SK-N-SH treated with all-trans-retinoic acid at 6 μM for 48 hours (cell line): ENCODE measurements around the gene MXRA8.

Source experiments
- CREB5 ChIP-seq: fragments of 250-450 bp; sonication (Bioruptor Pico); IDR thresholded peaks from 2 replicates; pipeline ENCODE4 v1.5.1; 2020; ENCODE audit warnings: low read depth, mild to moderate bottlenecking, moderate library complexity
- CSDC2 ChIP-seq: fragments of 250-450 bp; sonication (Bioruptor Pico); IDR thresholded peaks from 2 replicates; pipeline ENCODE4 v1.5.0; 2020; ENCODE audit warnings: mild to moderate bottlenecking, moderate library complexity
- ESRRG ChIP-seq: fragments of 250-450 bp; sonication (Bioruptor Pico); IDR thresholded peaks from 2 replicates; pipeline ENCODE4 v1.6.1; 2021; ENCODE audit warnings: mild to moderate bottlenecking
- GLIS3 ChIP-seq: fragments of 250-450 bp; sonication (Bioruptor Pico); IDR thresholded peaks from 2 replicates; pipeline ENCODE4 v1.5.0; 2020; ENCODE audit warnings: mild to moderate bottlenecking, moderate library complexity
- ISL1 ChIP-seq: fragments of 250-450 bp; sonication (Bioruptor Pico); IDR thresholded peaks from 2 replicates; pipeline ENCODE4 v2.1.2; 2022; ENCODE audit warnings: mild to moderate bottlenecking, moderate library complexity
- PATZ1 ChIP-seq: fragments of 250-450 bp; sonication (Bioruptor Pico); IDR thresholded peaks from 2 replicates; pipeline ENCODE4 v1.8.0; 2020; ENCODE audit warnings: mild to moderate bottlenecking, moderate library complexity, borderline replicate concordance
- POU6F1 ChIP-seq: fragments of 250-450 bp; sonication (Bioruptor Pico); IDR thresholded peaks from 2 replicates; pipeline ENCODE4 v1.8.0; 2021; ENCODE audit warnings: low read depth, mild to moderate bottlenecking, moderate library complexity, borderline replicate concordance
- PPARA ChIP-seq: fragments of 250-450 bp; sonication (Bioruptor Pico); IDR thresholded peaks from 2 replicates; pipeline ENCODE4 v1.5.0; 2020; ENCODE audit warnings: mild to moderate bottlenecking, borderline replicate concordance
- RARB ChIP-seq: fragments of 250-450 bp; sonication (Bioruptor Pico); IDR thresholded peaks from 2 replicates; pipeline ENCODE4 v1.8.0; 2021; ENCODE audit warnings: mild to moderate bottlenecking, moderate library complexity
- SNAI2 ChIP-seq: fragments of 250-450 bp; sonication (Bioruptor Pico); IDR thresholded peaks from 2 replicates; pipeline ENCODE4 v1.5.0; 2020; ENCODE audit warnings: mild to moderate bottlenecking, moderate library complexity
- TOX ChIP-seq: fragments of 250-450 bp; sonication (Bioruptor Pico); IDR thresholded peaks from 2 replicates; pipeline ENCODE4 v1.8.0; 2021; ENCODE audit warnings: mild to moderate bottlenecking, moderate library complexity, borderline replicate concordance
- TSHZ2 ChIP-seq: fragments of 250-450 bp; sonication (Bioruptor Pico); IDR thresholded peaks from 2 replicates; pipeline ENCODE4 v1.5.0; 2020; ENCODE audit warnings: mild to moderate bottlenecking, moderate library complexity
- ZC3H10 ChIP-seq: fragments of 250-450 bp; sonication (Bioruptor Pico); IDR thresholded peaks from 2 replicates; pipeline ENCODE4 v1.5.1; 2021; ENCODE audit warnings: mild to moderate bottlenecking, moderate library complexity

- TF ChIP-seq ESRRG (no peak), SNAI2 (CRISPR knock-in tag) (no peak), POU6F1 (no peak), CREB5 (CRISPR knock-in tag) (no peak), ZC3H10 (CRISPR knock-in tag) (no peak), PATZ1 (CRISPR knock-in tag) (no peak), GLIS3 (CRISPR knock-in tag) (no peak), PPARA (CRISPR knock-in tag) (no peak), RARB (CRISPR knock-in tag) (no peak), TOX (no peak), ISL1 (CRISPR knock-in tag) (no peak), TSHZ2 (CRISPR knock-in tag) (no peak), CSDC2 (no peak)
These were observed 18.2 kb downstream of the MXRA8 start for GRCh38 chr1:1340185-1340584.
